Spleen (tissue), 7 donors: ENCODE results near the gene VPS54.

Source experiments
- CTCF ChIP-seq, 11 experiments: fragments of 200-600 bp in 7 of 11; fragments of 450-650 bp in 4 of 11; sonication (generic) in 4 of 11; IDR thresholded peaks in 8 of 11; conservative IDR thresholded peaks in 3 of 11; 1 replicate in 7 of 11; 2 replicates in 4 of 11; pipeline versions ENCODE4 v1.4.0 to v1.8.0; 2016 to 2021; ENCODE audit warnings: antibody characterized with exemption in 11 of 11, inconsistent platforms in 4 of 11, mild to moderate bottlenecking in 1 of 11
- POLR2AphosphoS5 ChIP-seq, 3 donors: sonication (generic); formaldehyde crosslinking; IDR thresholded peaks; one replicate each; pipeline ENCODE4 v1.5.1; 2017; ENCODE audit warnings: antibody characterized with exemption in 3 of 3
- donor health status: DM: no; HTN: no; CAD: no; lungs with moderate emphysema.
- donor health status: DM: no; HTN: no; CAD: no.
- donor health status: DM: no; HTN: no; CAD: no.

DNA sequence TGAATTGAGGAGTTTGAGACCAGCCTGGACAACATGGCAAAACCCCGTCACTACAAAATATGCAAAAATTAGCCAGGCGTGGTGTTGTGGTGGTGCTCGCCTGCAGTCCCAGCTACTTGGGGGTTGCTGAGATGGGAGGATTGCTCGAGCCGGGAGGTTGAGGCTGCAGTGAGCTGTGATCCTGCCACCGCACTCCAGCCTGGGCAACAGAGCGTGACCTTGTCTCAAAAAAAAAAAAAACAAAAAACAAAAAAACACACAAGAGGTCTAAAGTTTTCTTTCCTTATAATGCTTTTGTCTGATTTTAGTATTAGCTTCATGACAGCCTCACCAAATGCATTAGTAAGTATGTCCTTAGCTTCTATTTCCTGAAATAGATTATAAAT is 43.1 kb downstream of the VPS54 start:
- TF ChIP-seq CTCF (IDR thresholded peaks at IDR 0.05 in 8 of 11, conservative IDR thresholded peaks at IDR 0.05 in 3 of 11) (no peak), POLR2AphosphoS5 (IDR thresholded peaks at IDR 0.05) (no peak)
